ENCODE measurements around the gene MALAT1. TPM values are rescaled to one million over a fixed set of nuclear protein-coding genes. Genes with fewer than 3 reads are reported as not detected.

The MALAT1 gene
- total and polyA plus RNA-seq, 2 of the 8 experiments (the other 6 are each of a cell fraction or from before 2014, with no cell fraction given), result 115 to 984 TPM

GRCh38 chr11:65489035-65489705 lies 9.7 kb upstream of the MALAT1 start (continued):
- TF ChIP-seq HDAC2 (IDR thresholded peaks at IDR 0.05; ENCODE audit: borderline replicate concordance in 1 of 2, low read depth in 2 of 2, low read length in 2 of 2), result 0 out of 4 replicates have a peak, but pooled peaks of 1 of the 2 experiments have one; percentile 63
- TF ChIP-seq BCL11A (IDR thresholded peaks at IDR 0.05; ENCODE audit: low read depth in 2 of 2, low read length in 2 of 2), result no peak
- peak; percentile 23 for TF ChIP-seq KDM4A (IDR thresholded peaks at IDR 0.05; ENCODE audit: low read depth, low read length, severe bottlenecking)
- no peak for TF ChIP-seq SAP30 (IDR thresholded peaks at IDR 0.05; ENCODE audit: insufficient read depth, insufficient replicate concordance, low read length)
- TF ChIP-seq TAF1 (IDR thresholded peaks at IDR 0.05; ENCODE audit: low read depth, low read length), result peak; percentile 36; the same call in 1 of the 2 replicates
- TF ChIP-seq GTF2F1 (IDR thresholded peaks at IDR 0.05; ENCODE audit: borderline replicate concordance, low read depth, low read length), result no peak
- TF ChIP-seq CEBPB (IDR thresholded peaks at IDR 0.05; ENCODE audit: low read depth, low read length), result no peak
- no peak for TF ChIP-seq CBX8 (IDR thresholded peaks at IDR 0.05; ENCODE audit: borderline replicate concordance, low read depth, low read length)
- TF ChIP-seq SUZ12 (IDR thresholded peaks at IDR 0.05; ENCODE audit: low read length), result no peak
- TF ChIP-seq SRF (IDR thresholded peaks at IDR 0.05; ENCODE audit: low read depth, low read length), result no peak
- TF ChIP-seq EZH2 (IDR thresholded peaks at IDR 0.05; ENCODE audit: low read depth, low read length, severe bottlenecking), result no peak
- peak; percentile 28; the same call in 1 of the 2 replicates for TF ChIP-seq POLR2AphosphoS5 (IDR thresholded peaks at IDR 0.05; ENCODE audit: low read depth, low read length)
- no peak for TF ChIP-seq KDM5A (IDR thresholded peaks at IDR 0.05; ENCODE audit: low read length)
- no peak for TF ChIP-seq JUN (IDR thresholded peaks at IDR 0.05; ENCODE audit: low read depth, low read length)
- no peak for TF ChIP-seq RNF2 (IDR thresholded peaks at IDR 0.05; ENCODE audit: borderline replicate concordance, low read depth, low read length, missing control alignments, poor library complexity, severe bottlenecking)
- TF ChIP-seq POU5F1 (IDR thresholded peaks at IDR 0.05; ENCODE audit: low read depth, low read length), result no peak
- 0 out of 2 replicates have a peak, but pooled peaks have one; percentile 4 for TF ChIP-seq MAX (IDR thresholded peaks at IDR 0.05)
- no peak for TF ChIP-seq JUND (IDR thresholded peaks at IDR 0.05; ENCODE audit: low read length)
- peak; percentile 90 for TF ChIP-seq TEAD4 (IDR thresholded peaks at IDR 0.05; ENCODE audit: low read depth, low read length)
- no peak for TF ChIP-seq RFX5 (IDR thresholded peaks at IDR 0.05; ENCODE audit: borderline replicate concordance, low read depth, low read length)
- no peak for TF ChIP-seq RBBP5 (IDR thresholded peaks at IDR 0.05; ENCODE audit: borderline replicate concordance, low read depth, low read length)
